A549 (cell line): ENCODE data around the gene PGRMC1. TPM values are rescaled to one million over a fixed set of nuclear protein-coding genes. Genes with fewer than 3 reads are reported as not detected.
A peak's percentile ranks its signal among the peaks of the same experiment; 100 is the strongest.

Experiments
- ATAC-seq, 2 experiments: fragments of 200-7000 bp in 1 of 2; fragments of >200 bp in 1 of 2; cut with Nextera tagmentation in 1 of 2; cut with Tn5 transposase in 1 of 2; 3 replicates each; pipeline versions ENCODE4 v1.8.0 to v1.9.1; 2018 to 2020; ENCODE audit warnings: mild to moderate bottlenecking in 1 of 2, moderate library complexity in 1 of 2
- CTCF ChIA-PET: fragments of 300-600 bp; sonication (Branson Sonifier 250); formaldehyde crosslinking; extraction: SDS; loops from one replicate; lab custom pipeline; 2021; ENCODE audit warnings: antibody characterized with exemption, inconsistent platforms; lab: Yijun Ruan, JAX
- POLR2A ChIA-PET: fragments of 350-600 bp; formaldehyde crosslinking; extraction: SDS; loops from one replicate; lab custom pipeline; 2021; ENCODE audit warnings: antibody characterized with exemption, inconsistent platforms; lab: Yijun Ruan, JAX
- DNase-seq, 2 experiments: peaks; one replicate each; pipeline versions ENCODE4 v3.0.0 to v3.0.0-alpha.2; 2011 to 2016; ENCODE audit warnings: low read depth in 1 of 2, low spot score in 1 of 2
- FAIRE-seq: peaks from 2 replicates; lab custom pipeline; 2011; peaks lifted over from hg19 to GRCh38; lab: Jason Lieb, UNC
- H3K27ac ChIP-seq, 2 experiments: fragments of >200 bp; sonication (Bioruptor Twin); formaldehyde crosslinking; 3 replicates each; pipeline ENCODE4 v1.5.1; 2016 to 2017
- H3K4me1 ChIP-seq: fragments of >200 bp; sonication (Bioruptor Twin); formaldehyde crosslinking; 3 replicates; pipeline ENCODE4 v1.6.1; 2016
- H3K4me2 ChIP-seq: fragments of >200 bp; sonication (Bioruptor Twin); formaldehyde crosslinking; 3 replicates; pipeline ENCODE4 v1.6.1; 2016
- H3K4me3 ChIP-seq: fragments of >200 bp; sonication (Bioruptor Twin); formaldehyde crosslinking; 3 replicates; pipeline ENCODE4 v1.5.1; 2016
- H3K9me3 ChIP-seq: fragments of >200 bp; sonication (Bioruptor Twin); formaldehyde crosslinking; 3 replicates; pipeline ENCODE4 v1.6.1; 2016
- BCL3 ChIP-seq: fragments of >200 bp; sonication (Bioruptor Twin); formaldehyde crosslinking; IDR thresholded peaks from 3 replicates; pipeline ENCODE4 v1.6.1; 2016
- BHLHE40 ChIP-seq: IDR thresholded peaks from 2 replicates; pipeline ENCODE4 v1.6.1; 2012; ENCODE audit warnings: low read depth, low read length, inconsistent platforms
- CBX2 ChIP-seq: fragments of 200-600 bp; sonication (generic); IDR thresholded peaks from 2 replicates; pipeline ENCODE4 v1.6.1; 2016; ENCODE audit warnings: low read depth, mild to moderate bottlenecking, borderline replicate concordance
- CHD2 ChIP-seq: fragments of 150-350 bp; IDR thresholded peaks from 2 replicates; pipeline ENCODE4 v1.6.1; 2014; ENCODE audit warnings: low read length; ENCODE audit not compliant: partially characterized antibody
- CHD4 ChIP-seq: fragments of 200-600 bp; sonication (generic); IDR thresholded peaks from 2 replicates; pipeline ENCODE4 v1.6.1; 2016; ENCODE audit warnings: antibody characterized with exemption, mild to moderate bottlenecking, borderline replicate concordance
- CTCF ChIP-seq: fragments of >200 bp; sonication (Bioruptor Twin); formaldehyde crosslinking; IDR thresholded peaks from 3 replicates; pipeline ENCODE4 v1.5.1; 2016
- EHF ChIP-seq: fragments of 250-450 bp; sonication (Bioruptor Pico); IDR thresholded peaks from 2 replicates; pipeline ENCODE4 v1.5.0; 2020; ENCODE audit warnings: mild to moderate bottlenecking
- EHMT2 ChIP-seq: fragments of 200-600 bp; sonication (generic); IDR thresholded peaks from 2 replicates; pipeline ENCODE4 v1.6.1; 2016; ENCODE audit warnings: antibody characterized with exemption, low read depth, mild to moderate bottlenecking, moderate library complexity
- ESRRA ChIP-seq: fragments of 150-350 bp; IDR thresholded peaks from 2 replicates; pipeline ENCODE4 v1.6.1; 2014; ENCODE audit warnings: mild to moderate bottlenecking, low read length, borderline replicate concordance
- FOXS1 ChIP-seq: fragments of 250-450 bp; sonication (Bioruptor Pico); IDR thresholded peaks from 2 replicates; pipeline ENCODE4 v1.5.0; 2020; ENCODE audit warnings: mild to moderate bottlenecking, moderate library complexity
- HDAC2 ChIP-seq: fragments of 200-600 bp; sonication (generic); IDR thresholded peaks from 2 replicates; pipeline ENCODE4 v1.6.1; 2016
- HES2 ChIP-seq: fragments of >200 bp; sonication (Bioruptor Twin); formaldehyde crosslinking; IDR thresholded peaks from 2 replicates; pipeline ENCODE4 v1.6.1; 2016
- JUN ChIP-seq, 2 experiments: fragments of >200 bp; sonication (Bioruptor Twin); formaldehyde crosslinking; IDR thresholded peaks; 2 replicates in 1 of 2; 3 replicates in 1 of 2; pipeline ENCODE4 v1.6.1; 2016 to 2017
- KDM1A ChIP-seq: fragments of 200-600 bp; sonication (generic); IDR thresholded peaks from 2 replicates; pipeline ENCODE4 v1.6.1; 2016; ENCODE audit warnings: low read depth, mild to moderate bottlenecking
- KDM5A ChIP-seq: fragments of 200-600 bp; sonication (generic); IDR thresholded peaks from 2 replicates; pipeline ENCODE4 v1.6.1; 2016; ENCODE audit warnings: antibody characterized with exemption, mild to moderate bottlenecking
- MAX ChIP-seq: IDR thresholded peaks from 2 replicates; pipeline ENCODE4 v1.6.1; 2012
- MYC ChIP-seq: IDR thresholded peaks from 2 replicates; pipeline ENCODE4 v1.6.1; 2012; ENCODE audit warnings: mild to moderate bottlenecking, inconsistent platforms, low read length, improper control_type of control experiment, borderline replicate concordance
- POLR2A ChIP-seq: IDR thresholded peaks from 2 replicates; pipeline ENCODE4 v1.6.1; 2012; ENCODE audit warnings: mild to moderate bottlenecking, low read length
- RAD21 ChIP-seq, 2 experiments: fragments of >200 bp in 1 of 2; sonication (Bioruptor Twin) in 1 of 2; formaldehyde crosslinking in 1 of 2; IDR thresholded peaks in 1 of 2; conservative IDR thresholded peaks in 1 of 2; 2 replicates in 1 of 2; 3 replicates in 1 of 2; pipeline ENCODE4 v1.6.1; 2012 to 2018; ENCODE audit warnings: inconsistent platforms in 1 of 2
- RARB ChIP-seq: fragments of 250-450 bp; sonication (Bioruptor Pico); IDR thresholded peaks from 2 replicates; pipeline ENCODE4 v1.8.0; 2021; ENCODE audit warnings: mild to moderate bottlenecking, moderate library complexity
- RCOR1 ChIP-seq: fragments of 150-350 bp; IDR thresholded peaks from 2 replicates; pipeline ENCODE4 v1.6.1; 2014; ENCODE audit warnings: antibody characterized with exemption, low read length, low read depth
- SMC3 ChIP-seq: fragments of >200 bp; sonication (Bioruptor Twin); formaldehyde crosslinking; IDR thresholded peaks from 3 replicates; pipeline ENCODE4 v1.6.1; 2018; ENCODE audit warnings: inconsistent platforms
- SREBF2 ChIP-seq: fragments of 450-650 bp; IDR thresholded peaks from 2 replicates; pipeline ENCODE4 v1.6.1; 2014; ENCODE audit warnings: mild to moderate bottlenecking, moderate library complexity
- USF2 ChIP-seq: fragments of 450-650 bp; IDR thresholded peaks from 2 replicates; pipeline ENCODE4 v1.6.1; 2014; ENCODE audit warnings: antibody characterized with exemption
- ZNF302 ChIP-seq: fragments of 250-450 bp; sonication (Bioruptor Pico); IDR thresholded peaks from 2 replicates; pipeline ENCODE4 v1.9.0; 2021; ENCODE audit warnings: inconsistent platforms, mild to moderate bottlenecking, moderate library complexity
- ZSCAN20 ChIP-seq: fragments of 250-450 bp; sonication (Bioruptor Pico); IDR thresholded peaks from 2 replicates; pipeline ENCODE4 v1.8.0; 2022; ENCODE audit warnings: mild to moderate bottlenecking, moderate library complexity
- WGBS: methylation state at CpG from one replicate; pipeline ENCODE4 v1.1.6; 2017; ENCODE audit errors: missing lambda C conversion rate; 5-methylcytosine and 5-hydroxymethylcytosine counted together
- polyA plus RNA-seq, 4 experiments: library from polyadenylated mRNA; depleted of rRNA in 3 of 4; stranded (reverse); fragments of >200 nt; fragmentation: RNase III in 1 of 4; extraction: RNeasy Plus Mini Kit Qiagen cat#74134 plus additional on column Dnase treatment in 1 of 4; gene quantifications; 2 replicates in 3 of 4; 3 replicates in 1 of 4; pipeline ENCODE4 v1.2.3, GENCODE V29; 2011 to 2017

PGRMC1 gene
- polyA plus RNA-seq, 2 of the 4 experiments (the other 2 are of a cell fraction): 159 to 163 TPM

- no peak overlapping the region for H3K4me3 ChIP-seq
- CTCF ChIA-PET: interaction anchor here (0.6 to 0.9 kb wide), 2 partner anchors 66 to 271 kb away, joined by 3 read pairs; no protein-coding TSS in a partner anchor
- no peaks in the 10 kb centered on the region for H3K9me3 ChIP-seq
- H3K4me2 ChIP-seq: no peak overlapping the region
- POLR2A ChIA-PET: no interaction called here
- DNase-seq (no peak), FAIRE-seq (no peak), ATAC-seq (no peak)
- H3K27ac ChIP-seq: no peak overlapping the region
- WGBS: 89% methylated on average over 1 of the region's 1 CpG
- TF ChIP-seq CHD2 (no peak), EHMT2 (no peak), RARB (CRISPR knock-in tag) (no peak), ZNF302 (CRISPR knock-in tag) (no peak), KDM1A (no peak), EHF (no peak), POLR2A (no peak), JUN (IDR thresholded peaks at IDR 0.05) (no peak), BHLHE40 (no peak)
- H3K4me1 ChIP-seq: no peaks in the 10 kb centered on the region
Measured at GRCh38 chrX:119211649-119212014, 24.5 kb upstream of the PGRMC1 start.

GRCh38 chrX:119218198-119218597 lies 17.9 kb upstream of the PGRMC1 start:
- FAIRE-seq (peak; percentile 98), DNase-seq (no peak), ATAC-seq (peak in 1 of 2 experiments; percentile 54; a peak in 2 of 6 replicates)
- H3K4me1 ChIP-seq: no peaks in the 10 kb centered on the region
- 24% methylated on average over 4 of the region's 4 CpGs for WGBS
- no peak overlapping the region for H3K4me3 ChIP-seq
- H3K4me2 ChIP-seq: peak overlapping the region; percentile 30; the same call in 1 of the 3 replicates
- no peak for TF ChIP-seq SREBF2
- peak; percentile 62 for TF ChIP-seq CTCF
- no peak for TF ChIP-seq ZNF302 (CRISPR knock-in tag)
- TF ChIP-seq RAD21 (conservative IDR thresholded peaks at IDR 0.05 in 1 of 2, IDR thresholded peaks at IDR 0.05 in 1 of 2): peak; percentile 65 to 71
- TF ChIP-seq BCL3: no peak
- no peak for TF ChIP-seq CHD4
- TF ChIP-seq SMC3: peak; percentile 53; the same call in 2 of the 3 replicates
- TF ChIP-seq RCOR1: no peak
- no peak for TF ChIP-seq HES2
- no peak for TF ChIP-seq MYC
- TF ChIP-seq ZSCAN20: no peak
- no peak overlapping the region for H3K27ac ChIP-seq
- ChIA-PET CTCF (interaction anchor here (0.7 to 3.9 kb wide), 15 partner anchors 11 to 212 kb away, joined by 3 to 22 read pairs (median 3); no protein-coding TSS in a partner anchor), POLR2A (no interaction called here)
- no peaks in the 10 kb centered on the region for H3K9me3 ChIP-seq

- H3K4me2 ChIP-seq: no peak overlapping the region
Measured at GRCh38 chrX:119222932-119223331, 13.2 kb upstream of the PGRMC1 start.

More at GRCh38 chrX:119222932-119223331, 13.2 kb upstream of the PGRMC1 start:
- H3K27ac ChIP-seq: no peak overlapping the region
- WGBS: 94% methylated on average over 36 of the region's 37 CpGs
- DNase-seq (no peak), FAIRE-seq (no peak), ATAC-seq (no peak)
- TF ChIP-seq CHD4 (no peak), HDAC2 (no peak), FOXS1 (no peak), CBX2 (no peak), USF2 (no peak), KDM5A (no peak), MAX (no peak), EHMT2 (no peak), ESRRA (no peak)
- ChIA-PET CTCF (interaction anchor here (1.2 kb wide), 1 partner anchor 104 kb away, joined by 3 read pairs; no protein-coding TSS in a partner anchor), POLR2A (no interaction called here)
- H3K4me3 ChIP-seq: no peak overlapping the region
- peaks cover 2% of the 10 kb centered on the region; the same call in 2 of the 3 replicates for H3K4me1 ChIP-seq
- no peaks in the 10 kb centered on the region for H3K9me3 ChIP-seq
